B cell (primary cell): Measurements from ENCODE around the gene PHTF2.

Experiments used
- CTCF ChIP-seq: fragments of 200-600 bp; IDR thresholded peaks from one replicate; pipeline ENCODE4 v1.8.0; 2022; ENCODE audit warnings: antibody characterized with exemption, mild to moderate bottlenecking
- EZH2 ChIP-seq: IDR thresholded peaks from 2 replicates; pipeline ENCODE4 v1.6.1; 2012; ENCODE audit warnings: borderline replicate concordance, low read depth, mild to moderate bottlenecking, moderate library complexity, low read length; ENCODE audit not compliant: insufficient read depth, poor library complexity, severe bottlenecking

GRCh38 chr7:77798394-77799077, at the start of gene PHTF2, which contains the start of gene TMEM60:
- TF ChIP-seq CTCF (peak; percentile 74), EZH2 (no peak)
